SK-N-SH treated with all-trans-retinoic acid at 6 μM for 48 hours (cell line): Measurements from ENCODE around the gene ADARB2.

Experiments
- CREB5 ChIP-seq: fragments of 250-450 bp; sonication (Bioruptor Pico); IDR thresholded peaks from 2 replicates; pipeline ENCODE4 v1.5.1; 2020; ENCODE audit warnings: low read depth, mild to moderate bottlenecking, moderate library complexity
- CSDC2 ChIP-seq: fragments of 250-450 bp; sonication (Bioruptor Pico); IDR thresholded peaks from 2 replicates; pipeline ENCODE4 v1.5.0; 2020; ENCODE audit warnings: mild to moderate bottlenecking, moderate library complexity
- ISL1 ChIP-seq: fragments of 250-450 bp; sonication (Bioruptor Pico); IDR thresholded peaks from 2 replicates; pipeline ENCODE4 v2.1.2; 2022; ENCODE audit warnings: mild to moderate bottlenecking, moderate library complexity
- POU6F1 ChIP-seq: fragments of 250-450 bp; sonication (Bioruptor Pico); IDR thresholded peaks from 2 replicates; pipeline ENCODE4 v1.8.0; 2021; ENCODE audit warnings: low read depth, mild to moderate bottlenecking, moderate library complexity, borderline replicate concordance
- ZNF565 ChIP-seq: fragments of 450-650 bp; formaldehyde crosslinking; conservative IDR thresholded peaks from 2 replicates; pipeline ENCODE4 v1.5.0; 2020; ENCODE audit warnings: low read depth, mild to moderate bottlenecking, moderate library complexity

- TF ChIP-seq CSDC2 (CRISPR knock-in tag) (no peak), POU6F1 (no peak), ZNF565 (CRISPR knock-in tag) (no peak), ISL1 (no peak), CREB5 (CRISPR knock-in tag) (no peak)
Measured at GRCh38 chr10:1211844-1212570, 525.3 kb downstream of the ADARB2 start.
